ENCODE data around the gene ZSCAN4. TPM values are rescaled to one million over a fixed set of nuclear protein-coding genes. Genes with fewer than 3 reads are reported as not detected.
A peak's percentile ranks its signal among the peaks of the same experiment; 100 is the strongest.

The ZSCAN4 gene
- 1 to 10 TPM in 1 of 5 donors, not detected in 4; 1.5 TPM for total RNA-seq
- under 1 TPM in 2 of 3 donors, not detected in 1; 0.05 to 0.76 TPM for polyA plus RNA-seq
- long read RNA-seq, donor 1: 0 reads
- long read RNA-seq, donor 2, partial matches to known transcripts: 0 of 1 reads
- long read RNA-seq, donor 2, other reads (novel, unspliced or antisense): 0 of 1 reads
- long read RNA-seq, donor 3: 0 reads
- long read RNA-seq, donor 4: 0 reads
- long read RNA-seq, donor 5: 0 reads
- long read RNA-seq, donor 6: 0 reads
- long read RNA-seq, donor 7, partial matches to known transcripts: 0 of 1 reads
- long read RNA-seq, donor 7, other reads (novel, unspliced or antisense): 0 of 1 reads
- long read RNA-seq, donor 8: 0 reads
- long read RNA-seq, donor 9: 0 reads
- long read RNA-seq, donor 10: 0 reads

- H3K36me3 ChIP-seq: no peaks in the 10 kb centered on the region
- peaks cover 0 to 16% (median 10%) of the 10 kb centered on the region in 4 donors for H3K4me1 ChIP-seq
- no peak within 1 kb of the TSS for H3K4me3 ChIP-seq
- TF ChIP-seq CTCF (IDR thresholded peaks at IDR 0.05) (no peak), POLR2AphosphoS5 (IDR thresholded peaks at IDR 0.05) (no peak), POLR2A (IDR thresholded peaks at IDR 0.05) (no peak), EP300 (IDR thresholded peaks at IDR 0.05) (no peak)
- H3K27me3 ChIP-seq: peaks cover 0 to 38% (median 11%) of the 10 kb centered on the region in 3 donors
- H3K27ac ChIP-seq: no peak within 1 kb of the TSS
- intact Hi-C loops (cut with DNase I; ENCODE audit: low total_unique reads): no loop called here
- WGBS, 5 donors: 84 to 93% (median 86%) methylated on average over 2 of the region's 2 CpGs
- peaks cover 0 to 20% (median 6%) of the 10 kb centered on the region in 4 donors for H3K9me3 ChIP-seq
- DNase-seq: no peak
Measured at GRCh38 chr19:57668635-57669034, at the start of gene ZSCAN4. Gene ZSCAN4 (plus strand): TSS chr19:57668935. CDS start chr19:57676146, 7,211 bp downstream.

- TF ChIP-seq POLR2AphosphoS5 (IDR thresholded peaks at IDR 0.05) (no peak), CTCF (IDR thresholded peaks at IDR 0.05) (no peak), EP300 (IDR thresholded peaks at IDR 0.05) (no peak)
- Histone ChIP-seq H3K27me3 (no peaks in the 10 kb centered on the region), H3K36me3 (peaks cover 75 to 96% (median 92%) of the 10 kb centered on the region in 4 donors), H3K4me1 (peaks cover 0 to under 1% (median 0%) of the 10 kb centered on the region in 4 donors), H3K9me3 (peaks cover 89 to 100% (median 99%) of the 10 kb centered on the region in 4 donors), H3K4me3 (no peak overlapping the region), H3K27ac (no peak overlapping the region)
- DNase-seq: no peak
- intact Hi-C loops (cut with DNase I; ENCODE audit: low total_unique reads): no loop called here
- 96 to 98% (median 98%) methylated on average over 10 of the region's 10 CpGs for WGBS, 5 donors
Measured at GRCh38 chr19:57620673-57621348, 47.9 kb upstream of the ZSCAN4 start.

GRCh38 chr19:57623091-57623490, 45.6 kb upstream of the ZSCAN4 start:
- Histone ChIP-seq H3K27ac (no peak overlapping the region), H3K9me3 (peaks cover 72 to 100% (median 98%) of the 10 kb centered on the region in 4 donors), H3K4me1 (no peaks in the 10 kb centered on the region), H3K36me3 (peaks cover 56 to 81% (median 69%) of the 10 kb centered on the region in 4 donors), H3K4me3 (no peak overlapping the region), H3K27me3 (no peaks in the 10 kb centered on the region)
- intact Hi-C loops (cut with DNase I; ENCODE audit: low total_unique reads): no loop called here
- DNase-seq: no peak
- TF ChIP-seq POLR2AphosphoS5 (IDR thresholded peaks at IDR 0.05): no peak
- no peak for TF ChIP-seq POLR2A (IDR thresholded peaks at IDR 0.05)
- TF ChIP-seq CTCF (IDR thresholded peaks at IDR 0.05): no peak
- no peak for TF ChIP-seq EP300 (IDR thresholded peaks at IDR 0.05)

GRCh38 chr19:57632987-57633831, 35.5 kb upstream of the ZSCAN4 start, which contains the start of gene ZNF211:
Gene ZNF211 (plus strand): TSS chr19:57633168. CDS start chr19:57633347, 179 bp downstream.
- peaks cover 0 to 21% (median 13%) of the 10 kb centered on the region in 4 donors for H3K4me1 ChIP-seq
- TF ChIP-seq CTCF (IDR thresholded peaks at IDR 0.05): no peak
- TF ChIP-seq POLR2AphosphoS5 (IDR thresholded peaks at IDR 0.05): peak in 2 of 3 donors; percentile 51 to 81
- WGBS, 5 donors: 1 to 2% (median 1%) methylated on average over 22 to 59 of the region's 59 CpGs
- intact Hi-C loops (cut with DNase I; ENCODE audit: low total_unique reads): no loop called here
- H3K27ac ChIP-seq: peak within 1 kb of the TSS; percentile 77 to 89 (median 83)
- peak; percentile 92 to 98 for DNase-seq
- H3K9me3 ChIP-seq: peaks cover 10 to 59% (median 33%) of the 10 kb centered on the region in 4 donors
- H3K27me3 ChIP-seq: no peaks in the 10 kb centered on the region
- peaks cover 19 to 45% (median 38%) of the 10 kb centered on the region in 4 donors for H3K36me3 ChIP-seq
- H3K4me3 ChIP-seq: peak within 1 kb of the TSS; percentile 71 to 96 (median 84)

All from stomach (tissue), 19 donors.